ENCODE results near the gene NTN1.
"Not testable (repeated sequence)": the region's sequence is repeated elsewhere in the genome, so short reads cannot be mapped to it uniquely, and the experiment has no call there.

NTN1 gene

GRCh38 chr17:9249245-9249953 is 228.1 kb downstream of the NTN1 start:
- no peak for DNase-seq (ENCODE audit: low read depth)

GRCh38 chr17:9251273-9251672 is 230.0 kb downstream of the NTN1 start:
- no peak for DNase-seq (ENCODE audit: low read depth)

- DNase-seq (ENCODE audit: low read depth), result no peak
Observed at GRCh38 chr17:9253308-9253707, 232.0 kb downstream of the NTN1 start.

GRCh38 chr17:9254841-9255240 is 233.5 kb downstream of the NTN1 start:
- DNase-seq (ENCODE audit: low read depth), result no peak

GRCh38 chr17:9255833-9256232 is 234.5 kb downstream of the NTN1 start:
- DNase-seq (ENCODE audit: low read depth), result no peak

GRCh38 chr17:9256361-9256750 is 235.0 kb downstream of the NTN1 start:
- DNase-seq (ENCODE audit: low read depth), result no peak

GRCh38 chr17:9256751-9257629 is 235.7 kb downstream of the NTN1 start:
- no peak for DNase-seq (ENCODE audit: low read depth)

GRCh38 chr17:9257630-9257965 is 236.3 kb downstream of the NTN1 start:
- not testable (repeated sequence) for DNase-seq (ENCODE audit: low read depth)

- no peak for DNase-seq (ENCODE audit: low read depth)
Observed at GRCh38 chr17:9258115-9259015, 237.1 kb downstream of the NTN1 start.

GRCh38 chr17:9259419-9259818 is 238.1 kb downstream of the NTN1 start:
- DNase-seq (ENCODE audit: low read depth), result no peak

GRCh38 chr17:9261081-9262012 is 240.0 kb downstream of the NTN1 start:
- DNase-seq (ENCODE audit: low read depth), result no peak

GRCh38 chr17:9266031-9266680 is 244.8 kb downstream of the NTN1 start:
- no peak for DNase-seq (ENCODE audit: low read depth)

GRCh38 chr17:9266697-9267117 is 245.4 kb downstream of the NTN1 start:
- no peak for DNase-seq (ENCODE audit: low read depth)

GRCh38 chr17:9268546-9268945 is 247.2 kb downstream of the NTN1 start:
- DNase-seq (ENCODE audit: low read depth), result no peak

GRCh38 chr17:9269350-9270035 is 248.2 kb downstream of the NTN1 start:
- DNase-seq (ENCODE audit: low read depth), result no peak

GRCh38 chr17:9270921-9271320 is 249.6 kb downstream of the NTN1 start:
- DNase-seq (ENCODE audit: low read depth), result no peak

- DNase-seq (ENCODE audit: low read depth), result no peak
Observed at GRCh38 chr17:9271989-9272388, 250.7 kb downstream of the NTN1 start.

GRCh38 chr17:9272501-9273200 is 251.3 kb downstream of the NTN1 start:
- no peak for DNase-seq (ENCODE audit: low read depth)
